HG02798 (cell line): Measurements from ENCODE around the gene PTPRG.
"Not testable (repeated sequence)": the region's sequence is repeated elsewhere in the genome, so short reads cannot be mapped to it uniquely, and the experiment has no call there.

Experiments used
- ATAC-seq: cut with Tn5 transposase; IDR thresholded peaks from one replicate; pipeline ENCODE4 v1.9.1; 2021; ENCODE audit warnings: mild to moderate bottlenecking; ENCODE audit not compliant: unreplicated experiment, poor library complexity

Gene PTPRG

DNA sequence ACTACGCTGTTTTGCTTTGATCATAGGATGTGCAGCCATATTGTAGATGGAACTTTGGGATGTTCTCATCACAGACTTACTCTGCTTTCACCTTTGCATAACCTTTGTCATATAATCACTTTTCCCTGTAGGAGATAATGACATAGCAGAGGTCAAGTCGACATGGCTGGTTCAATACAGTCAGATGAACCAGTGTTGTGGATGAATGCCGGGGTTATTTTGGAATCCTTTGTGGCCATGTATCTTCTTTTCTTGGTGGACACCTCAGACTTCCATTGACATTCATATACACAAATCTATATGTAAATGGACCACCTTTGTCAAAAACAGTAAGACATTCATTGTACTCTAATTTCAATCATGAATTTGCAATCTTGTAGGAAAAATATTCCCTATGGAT, 180.2 kb downstream of the PTPRG start:
- no peak for ATAC-seq

DNA sequence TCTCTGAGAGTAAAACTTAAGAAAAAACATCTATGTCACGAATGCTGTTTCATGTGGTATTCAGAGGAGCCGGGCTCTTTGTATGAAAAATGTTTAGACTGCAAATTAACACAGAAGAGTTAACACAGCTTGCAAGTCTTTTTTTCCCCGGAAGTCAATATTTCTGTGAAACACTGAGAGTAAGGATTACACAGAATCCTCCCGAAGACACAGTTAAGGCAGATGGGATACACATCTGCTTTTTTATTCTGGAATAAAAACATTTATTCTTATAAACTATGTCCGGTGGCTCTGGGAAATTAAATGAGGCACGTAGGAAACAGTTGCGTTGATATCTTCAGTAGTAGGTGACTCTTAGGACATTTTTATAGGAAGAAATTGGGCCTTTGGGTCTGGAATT, 180.6 kb downstream of the PTPRG start:
- ATAC-seq, result no peak

DNA sequence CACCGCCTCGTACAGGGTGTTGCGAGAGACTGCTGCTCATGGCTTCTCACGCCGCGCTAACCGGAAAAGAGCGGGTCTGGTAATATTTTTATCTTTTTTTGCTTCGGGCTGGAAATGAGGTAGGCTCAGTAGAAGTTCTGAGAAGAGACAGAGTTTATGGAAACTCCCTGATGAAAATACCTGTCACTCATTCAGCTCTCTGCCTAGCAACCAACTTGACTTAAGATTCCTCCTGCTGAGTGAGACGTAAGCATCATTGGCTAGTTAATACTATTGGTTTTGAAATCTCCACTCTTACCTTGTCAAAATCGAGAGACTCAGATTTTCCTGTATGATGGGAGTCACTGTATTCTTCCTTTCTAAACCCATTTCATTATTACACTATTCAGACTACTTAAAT, 181.7 kb downstream of the PTPRG start:
- no peak for ATAC-seq

DNA sequence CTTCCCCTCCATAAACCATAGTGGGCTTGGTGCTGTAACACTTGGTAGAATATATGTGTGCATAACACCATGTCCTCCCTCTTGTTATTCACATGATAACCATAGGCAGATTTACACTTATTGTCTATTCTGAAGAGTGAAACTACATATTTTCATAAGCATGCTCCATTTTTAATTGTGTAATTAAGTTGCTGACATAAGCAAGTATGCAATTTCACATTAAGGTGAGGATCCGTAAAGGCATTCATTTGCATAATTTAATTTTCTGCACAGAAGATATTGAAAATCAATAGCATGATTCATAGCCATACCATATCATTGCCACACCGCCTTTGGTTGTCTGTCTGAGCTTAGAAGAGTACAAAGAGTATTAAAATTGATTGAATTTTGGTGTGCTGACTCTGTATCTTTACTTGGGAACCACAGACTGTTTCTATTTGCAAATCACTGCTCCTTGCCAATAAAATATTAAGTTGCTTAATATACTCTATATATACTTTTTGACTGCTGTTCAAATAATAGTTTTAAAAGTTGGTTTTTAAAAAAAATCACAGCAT, 182.4 kb downstream of the PTPRG start:
- ATAC-seq, result no peak

DNA sequence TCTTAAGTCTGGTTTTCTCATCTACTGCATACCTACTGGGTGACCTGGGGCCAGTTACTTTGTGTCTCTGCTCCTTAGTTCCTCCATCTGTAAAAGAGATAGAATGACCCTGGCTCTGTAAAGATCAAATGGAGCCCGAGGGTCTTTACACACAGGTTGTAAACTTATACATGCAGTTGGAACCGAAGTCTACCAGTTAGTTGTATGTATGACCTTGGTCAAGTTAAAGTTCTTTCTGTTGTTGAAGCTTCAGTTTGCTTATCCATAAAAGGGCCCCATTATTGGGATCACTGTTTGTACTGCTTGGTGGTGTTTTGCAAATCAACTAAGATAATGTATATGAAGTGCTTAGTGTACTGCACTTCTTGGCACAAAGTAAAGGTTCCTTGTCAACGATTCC, 186.9 kb downstream of the PTPRG start:
- ATAC-seq, result no peak

DNA sequence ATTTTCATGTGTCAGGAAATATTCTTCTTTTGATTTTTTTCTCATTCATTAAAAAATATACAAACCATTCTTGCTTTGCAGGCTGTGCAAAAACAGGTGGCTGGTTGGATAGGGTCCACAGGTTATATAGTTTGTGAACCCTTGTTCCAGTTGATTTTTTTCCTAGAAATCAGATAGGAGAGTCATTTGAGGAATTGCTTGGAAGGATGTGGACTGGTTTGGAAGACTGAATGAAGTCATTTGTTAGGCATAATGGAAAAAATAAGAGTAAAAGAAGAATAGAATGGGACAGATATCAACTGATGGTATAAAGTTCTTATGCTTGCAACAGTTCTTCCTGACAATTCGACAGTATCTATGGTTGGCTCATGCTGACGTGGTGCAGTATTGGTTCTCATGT, 189.4 kb downstream of the PTPRG start:
- ATAC-seq, result no peak

DNA sequence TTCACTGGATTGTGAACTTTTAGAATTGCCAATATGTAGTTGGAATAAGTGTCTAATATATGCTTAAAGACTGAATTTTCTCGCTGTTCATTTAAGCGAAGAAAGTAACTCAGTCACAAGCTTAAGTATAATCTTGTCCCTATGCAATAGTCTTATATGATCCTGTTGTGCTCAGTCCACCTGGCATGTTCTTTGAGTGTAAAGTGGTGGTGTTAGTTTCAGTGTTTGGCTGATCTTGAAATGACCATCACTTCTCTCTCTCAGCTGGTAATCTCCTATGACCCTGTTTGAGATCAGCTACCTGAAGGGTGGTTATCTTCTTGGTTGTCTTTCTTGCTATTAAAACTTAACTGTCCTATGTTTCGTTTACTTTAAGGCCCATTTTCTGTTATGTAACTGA, 197.5 kb downstream of the PTPRG start:
- ATAC-seq, result no peak

DNA sequence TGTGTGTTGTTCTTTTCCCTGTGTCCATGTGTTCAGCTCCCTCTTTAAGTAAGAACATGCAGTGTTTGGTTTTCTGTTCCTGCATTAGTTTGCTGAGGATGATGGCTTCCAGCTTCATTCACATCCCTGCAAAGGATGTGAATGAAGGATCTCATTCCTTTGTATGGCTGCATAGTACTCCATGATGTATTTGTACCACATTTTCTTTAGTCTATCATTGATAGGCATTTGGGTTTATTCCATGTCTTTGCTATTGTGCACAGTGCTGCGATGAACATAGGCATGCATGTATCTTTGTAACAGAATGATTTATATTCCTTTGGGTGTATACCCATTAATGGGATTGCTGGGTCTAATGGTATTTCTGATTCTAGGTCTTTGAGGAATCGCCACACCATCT, 199.4 kb downstream of the PTPRG start:
- not testable (repeated sequence) for ATAC-seq

DNA sequence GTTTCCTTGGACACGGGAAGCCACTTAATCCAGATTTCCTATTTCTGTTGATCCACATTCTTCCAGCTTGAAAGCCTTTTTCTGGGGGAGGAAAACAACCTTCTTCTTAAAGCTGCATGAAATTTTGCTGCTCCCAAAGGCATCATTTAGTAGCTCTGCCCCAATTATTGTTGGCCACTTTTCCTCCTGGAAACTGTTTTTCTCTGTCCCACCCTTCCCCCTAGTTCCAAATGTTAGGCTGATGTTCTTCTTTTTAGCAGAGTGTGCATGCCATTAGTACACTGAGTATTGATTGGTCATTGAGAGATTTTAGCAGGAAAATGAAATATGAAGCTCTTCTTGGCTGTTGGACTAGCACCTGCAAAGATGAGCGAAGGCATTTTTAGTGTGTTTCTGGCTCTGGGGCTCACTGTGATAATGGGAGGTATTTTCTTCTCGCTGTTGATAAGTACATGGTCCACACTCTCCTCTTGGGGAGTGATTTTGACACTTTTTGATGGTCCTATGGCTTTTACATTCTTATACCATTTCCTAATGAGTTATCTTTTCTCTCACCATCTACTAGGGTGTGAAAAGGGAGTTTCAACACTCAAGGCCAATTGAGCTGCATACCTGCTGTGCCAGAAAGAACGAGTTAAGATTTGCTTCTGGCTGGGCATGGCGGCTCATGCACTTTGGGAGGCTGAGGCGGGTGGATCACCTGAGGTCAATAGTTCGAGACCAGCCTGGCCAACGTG, 200.5 kb downstream of the PTPRG start:
- ATAC-seq, result no peak

DNA sequence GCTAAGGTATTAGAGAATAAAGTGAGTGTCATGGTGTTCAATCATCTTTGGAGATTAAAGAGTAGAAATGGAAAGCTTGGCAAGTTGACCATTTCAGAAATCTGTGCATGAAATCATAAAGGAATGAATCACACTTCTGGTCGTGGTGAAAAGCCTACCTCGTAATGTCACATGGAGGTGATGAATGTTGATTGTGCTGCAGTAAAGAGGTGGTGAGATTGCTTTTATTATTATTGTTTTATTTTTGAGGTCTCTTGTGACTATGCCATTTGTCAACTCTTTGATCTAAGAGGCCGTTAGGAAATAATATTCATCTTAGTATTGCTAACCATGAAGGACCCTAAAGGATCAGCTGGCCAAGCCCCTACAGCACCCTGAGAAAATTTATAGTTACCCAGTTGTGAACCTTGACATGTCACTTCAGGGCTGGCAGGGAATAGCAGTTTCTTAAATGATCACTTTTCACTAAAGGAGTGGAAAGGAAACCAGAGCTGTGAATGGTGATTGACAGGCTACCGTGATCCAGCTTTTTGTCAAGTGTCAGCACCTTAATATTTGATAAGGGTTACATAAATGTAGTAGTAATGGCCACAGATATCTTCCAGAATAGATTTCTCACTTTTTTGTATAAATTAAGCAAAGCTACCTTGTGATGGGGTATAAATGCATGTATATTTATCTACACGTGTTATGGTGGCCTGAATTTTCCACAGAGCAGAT, 203.9 kb downstream of the PTPRG start:
- no peak for ATAC-seq

DNA sequence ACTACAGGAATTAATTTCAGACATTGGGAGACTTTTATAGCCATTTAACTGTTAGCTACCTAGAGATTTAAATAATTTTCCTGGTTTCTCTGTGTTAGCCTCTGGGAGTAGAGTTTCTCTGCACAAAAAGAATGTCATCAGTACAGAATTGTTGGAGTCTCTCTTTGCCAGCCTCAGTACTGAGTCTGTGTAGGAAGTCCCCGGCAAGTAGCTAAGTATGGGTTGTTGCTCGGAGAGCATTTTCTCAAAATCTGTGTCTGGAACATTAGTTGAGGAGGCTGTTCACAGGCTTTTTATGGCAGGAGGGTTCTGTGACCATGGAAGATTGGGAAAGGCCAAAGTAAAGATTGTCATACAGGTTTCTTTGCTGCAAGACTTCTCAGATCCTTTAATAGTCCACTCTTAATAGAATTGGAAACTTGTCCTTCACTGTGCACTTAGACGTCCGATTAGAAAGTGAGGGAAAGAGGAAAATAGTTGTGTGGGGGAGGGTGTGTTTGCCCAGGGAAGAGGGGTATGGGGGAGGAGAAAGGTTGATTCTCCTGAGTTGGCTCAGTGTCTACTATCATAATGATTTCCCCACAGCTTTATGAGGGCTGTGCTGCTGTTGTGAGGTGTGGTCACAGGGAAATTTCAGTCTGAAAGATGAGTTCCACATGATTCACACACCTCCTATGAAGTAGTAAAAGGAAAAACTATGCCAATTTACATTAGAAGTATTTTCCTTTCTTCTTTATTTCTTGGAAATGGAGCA, 207.1 kb downstream of the PTPRG start:
- ATAC-seq, result no peak

DNA sequence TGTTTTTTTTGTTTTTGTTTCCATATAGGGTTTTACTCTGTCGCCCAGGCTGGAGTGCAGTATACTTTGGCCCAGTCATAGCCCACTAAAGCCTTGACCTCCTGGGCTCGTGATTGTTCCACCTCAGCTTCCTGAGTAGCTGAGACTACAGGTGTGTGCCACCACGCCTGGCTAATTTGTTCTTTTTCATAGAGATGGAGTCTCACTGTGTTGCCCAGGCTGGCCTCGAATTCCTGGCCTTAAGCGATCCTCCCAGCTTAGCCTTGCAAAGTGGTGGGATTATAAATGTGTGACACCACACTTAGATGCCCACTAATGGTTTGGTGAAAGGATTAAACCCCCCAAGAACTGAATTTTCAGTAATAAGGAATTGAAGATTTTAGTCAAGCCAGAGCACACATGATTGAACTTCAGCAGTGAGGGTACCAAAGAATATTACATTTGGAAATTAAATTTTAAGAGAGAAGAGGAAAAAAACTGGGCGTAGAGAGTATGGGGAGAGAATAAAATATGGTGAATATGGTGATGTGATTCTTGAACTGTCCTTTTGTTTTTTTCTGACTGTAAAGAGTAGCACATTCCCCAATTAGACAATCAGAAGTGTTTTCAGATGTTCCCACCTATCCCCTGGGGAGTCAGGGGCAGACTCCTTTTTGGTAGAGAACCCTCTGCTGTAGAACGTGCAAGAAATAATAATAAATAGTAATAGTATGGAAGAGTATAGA, 208.1 kb downstream of the PTPRG start:
- no peak for ATAC-seq

DNA sequence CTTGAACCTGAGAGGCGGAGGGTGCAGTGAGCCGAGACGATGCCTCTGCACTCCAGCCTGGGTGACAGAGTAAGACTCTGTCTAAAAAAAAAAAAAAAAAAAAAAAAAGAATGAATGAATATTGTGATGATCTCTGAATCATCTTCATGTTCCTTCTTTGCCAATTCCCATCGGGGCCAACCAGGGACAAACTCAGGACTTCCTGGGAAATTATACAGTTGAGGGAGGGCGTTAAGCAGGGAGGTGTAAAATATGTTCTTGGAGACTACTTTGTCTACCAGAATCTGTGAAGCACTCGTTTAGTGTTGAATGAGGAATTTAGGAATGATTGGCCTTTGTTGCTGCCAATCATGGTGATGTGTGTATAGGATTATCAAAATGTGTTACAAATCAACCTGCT, 210.6 kb downstream of the PTPRG start:
- ATAC-seq, result no peak

DNA sequence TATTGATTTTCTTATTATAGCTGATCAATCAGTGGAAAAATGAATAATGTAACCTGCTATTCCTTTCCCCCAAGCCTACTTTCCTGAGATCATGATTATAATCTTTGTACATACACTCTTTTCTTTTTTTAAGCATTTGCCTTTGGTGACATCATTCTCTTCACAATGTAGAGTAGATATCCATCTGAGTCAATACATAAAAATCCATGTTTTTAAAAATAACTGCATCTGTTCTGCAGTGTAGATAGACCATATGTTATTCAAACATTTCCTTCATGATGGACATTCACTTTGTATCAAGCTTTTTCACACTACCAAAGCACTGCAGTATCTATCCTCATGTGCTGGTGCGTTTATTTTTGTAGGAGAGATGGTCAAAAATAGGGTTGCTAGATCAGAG, 211.1 kb downstream of the PTPRG start:
- ATAC-seq, result no peak

DNA sequence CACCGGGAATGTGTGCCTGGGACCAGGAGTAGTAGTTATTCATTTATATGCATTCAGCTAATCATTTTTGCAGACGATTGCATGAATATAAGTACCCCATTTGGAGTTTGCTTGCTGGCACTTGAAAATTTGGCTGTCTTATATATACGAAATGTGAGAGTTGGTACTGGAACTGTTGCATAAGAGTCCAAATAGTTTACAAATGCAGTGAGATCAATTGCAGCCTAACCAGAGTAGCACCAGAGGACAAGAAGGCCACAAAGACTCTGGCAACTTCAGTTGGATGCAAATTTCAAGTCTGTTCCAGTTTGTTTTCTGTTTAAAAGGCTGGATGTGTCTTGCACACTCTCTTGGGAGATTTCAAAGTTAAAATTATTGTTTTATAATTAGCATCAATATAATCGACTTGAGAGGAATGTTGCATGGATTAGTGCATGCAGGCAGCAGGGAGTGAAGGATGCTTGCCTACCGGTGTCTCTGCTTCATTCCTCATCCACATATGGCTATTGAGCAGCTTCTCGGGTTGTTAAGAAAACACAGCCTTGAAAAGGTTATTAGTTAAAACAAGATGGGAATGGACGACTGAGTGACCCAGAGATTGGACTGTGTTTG, 213.0 kb downstream of the PTPRG start:
- no peak for ATAC-seq

DNA sequence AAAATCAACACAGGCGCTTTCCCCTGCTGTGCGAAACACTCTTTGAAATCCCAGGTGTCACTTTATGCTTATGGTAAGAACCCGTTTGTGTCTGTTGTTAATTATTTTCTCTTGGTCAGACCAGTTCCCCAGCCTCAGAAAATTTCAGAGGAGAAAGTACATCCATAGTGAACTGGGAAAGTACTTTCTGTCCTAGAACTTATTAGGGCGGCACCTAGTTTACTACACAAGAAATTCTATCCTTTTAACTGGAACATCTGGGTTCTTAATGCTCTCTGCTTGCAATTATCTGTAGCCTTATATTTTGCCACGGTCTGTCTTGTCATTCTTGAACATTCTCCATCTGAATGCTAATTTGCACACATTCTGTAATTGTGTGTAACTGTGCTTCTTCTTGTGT, 215.0 kb downstream of the PTPRG start:
- ATAC-seq, result no peak

DNA sequence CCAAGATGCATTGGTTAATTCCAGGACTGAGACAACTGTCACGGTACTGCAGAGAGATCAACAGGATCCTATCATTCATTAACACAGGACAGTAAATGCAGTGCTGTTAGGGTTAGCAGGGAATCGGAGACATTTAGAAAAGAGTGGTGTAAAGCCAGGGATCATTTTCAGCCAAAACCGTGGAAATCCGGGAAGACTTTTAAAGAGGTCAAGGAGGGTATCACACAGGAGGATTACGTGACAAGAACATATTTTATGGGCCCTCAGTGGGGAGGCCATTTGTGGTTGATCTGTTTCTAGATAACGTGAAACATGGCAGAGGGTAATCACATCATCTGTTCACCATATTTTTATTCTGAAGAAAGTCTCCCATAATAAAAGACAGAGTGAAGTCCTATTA, 216.1 kb downstream of the PTPRG start:
- no peak for ATAC-seq

DNA sequence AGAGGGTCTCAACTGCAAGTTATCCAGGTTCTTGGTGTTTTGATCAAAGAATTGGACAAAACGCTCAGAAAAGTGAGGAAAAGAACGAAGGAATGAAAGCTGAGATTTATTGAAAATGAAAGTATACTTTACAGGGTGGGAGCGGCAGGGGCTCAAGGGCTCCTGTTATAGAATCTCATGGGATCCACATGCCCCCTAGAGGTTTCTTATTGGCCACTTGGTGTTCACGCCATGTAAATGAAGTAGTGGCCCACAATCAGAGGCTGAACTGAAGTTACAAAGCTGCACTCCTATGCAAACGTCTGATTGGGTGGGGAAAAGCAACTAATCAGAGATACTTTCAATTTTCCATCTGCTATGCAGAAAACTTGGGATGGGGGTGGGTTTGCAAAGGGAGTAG, 216.7 kb downstream of the PTPRG start:
- ATAC-seq, result no peak

DNA sequence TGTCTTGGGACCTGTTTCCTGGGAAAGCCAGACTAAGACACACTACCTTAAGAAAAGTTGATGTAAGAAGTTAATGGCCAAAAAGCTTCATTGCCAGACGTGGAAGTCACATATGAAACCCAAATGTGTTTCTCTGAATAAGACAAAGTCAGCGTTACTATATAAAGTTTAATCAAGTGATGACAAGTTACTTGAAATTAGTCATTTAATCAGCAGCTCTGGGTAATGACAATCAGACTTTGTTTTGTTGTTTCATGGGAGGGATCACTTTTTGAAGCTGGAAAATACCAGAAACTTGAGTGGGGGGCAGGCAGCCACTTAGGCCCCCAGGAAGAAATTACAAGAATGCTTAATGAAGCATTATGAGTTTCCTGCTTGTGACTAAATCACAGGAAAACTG, 218.6 kb downstream of the PTPRG start:
- ATAC-seq, result no peak
